Measurements from ENCODE around the gene CFAP299. TPM values are rescaled to one million over a fixed set of nuclear protein-coding genes. Genes with fewer than 3 reads are reported as not detected.

CFAP299 gene
- total RNA-seq, 1 donor from 2014 or later: 5.1 TPM

DNA sequence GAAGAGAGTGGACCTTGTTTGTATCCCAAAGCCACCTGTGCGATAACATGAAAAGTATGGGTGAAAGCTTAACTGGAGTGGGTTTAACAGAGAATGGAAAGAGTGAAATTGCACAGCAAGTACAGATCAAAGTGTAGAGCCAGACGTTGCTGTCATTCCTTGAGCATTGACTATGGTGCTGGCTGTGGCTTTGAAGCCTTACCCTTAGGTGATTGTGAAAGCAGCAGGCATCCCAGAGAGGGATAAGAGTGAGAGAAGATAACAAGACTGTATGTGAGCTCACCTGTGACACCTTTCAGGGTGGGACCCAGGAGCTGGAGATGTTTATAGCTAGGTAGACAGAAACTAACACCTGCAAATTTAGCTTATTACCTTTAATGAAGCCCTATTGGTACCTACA, 77.6 kb downstream of the CFAP299 start:
- H3K4me3 ChIP-seq: no peak overlapping the region
- ATAC-seq (no peak), DNase-seq (no peak)
- no peaks in the 10 kb centered on the region for H3K9me3 ChIP-seq
- no peaks in the 10 kb centered on the region for H3K4me1 ChIP-seq
- no peak overlapping the region for H3K27ac ChIP-seq
- TF ChIP-seq, protein P1, sequence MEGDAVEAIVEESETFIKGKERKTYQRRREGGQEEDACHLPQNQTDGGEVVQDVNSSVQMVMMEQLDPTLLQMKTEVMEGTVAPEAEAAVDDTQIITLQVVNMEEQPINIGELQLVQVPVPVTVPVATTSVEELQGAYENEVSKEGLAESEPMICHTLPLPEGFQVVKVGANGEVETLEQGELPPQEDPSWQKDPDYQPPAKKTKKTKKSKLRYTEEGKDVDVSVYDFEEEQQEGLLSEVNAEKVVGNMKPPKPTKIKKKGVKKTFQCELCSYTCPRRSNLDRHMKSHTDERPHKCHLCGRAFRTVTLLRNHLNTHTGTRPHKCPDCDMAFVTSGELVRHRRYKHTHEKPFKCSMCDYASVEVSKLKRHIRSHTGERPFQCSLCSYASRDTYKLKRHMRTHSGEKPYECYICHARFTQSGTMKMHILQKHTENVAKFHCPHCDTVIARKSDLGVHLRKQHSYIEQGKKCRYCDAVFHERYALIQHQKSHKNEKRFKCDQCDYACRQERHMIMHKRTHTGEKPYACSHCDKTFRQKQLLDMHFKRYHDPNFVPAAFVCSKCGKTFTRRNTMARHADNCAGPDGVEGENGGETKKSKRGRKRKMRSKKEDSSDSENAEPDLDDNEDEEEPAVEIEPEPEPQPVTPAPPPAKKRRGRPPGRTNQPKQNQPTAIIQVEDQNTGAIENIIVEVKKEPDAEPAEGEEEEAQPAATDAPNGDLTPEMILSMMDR (IDR thresholded peaks at IDR 0.05): no peak
- H3K36me3 ChIP-seq: no peaks in the 10 kb centered on the region
- intact Hi-C loops (cut with DNase I): no loop called here
- H3K27me3 ChIP-seq (ENCODE audit: low read depth): no peaks in the 10 kb centered on the region

DNA sequence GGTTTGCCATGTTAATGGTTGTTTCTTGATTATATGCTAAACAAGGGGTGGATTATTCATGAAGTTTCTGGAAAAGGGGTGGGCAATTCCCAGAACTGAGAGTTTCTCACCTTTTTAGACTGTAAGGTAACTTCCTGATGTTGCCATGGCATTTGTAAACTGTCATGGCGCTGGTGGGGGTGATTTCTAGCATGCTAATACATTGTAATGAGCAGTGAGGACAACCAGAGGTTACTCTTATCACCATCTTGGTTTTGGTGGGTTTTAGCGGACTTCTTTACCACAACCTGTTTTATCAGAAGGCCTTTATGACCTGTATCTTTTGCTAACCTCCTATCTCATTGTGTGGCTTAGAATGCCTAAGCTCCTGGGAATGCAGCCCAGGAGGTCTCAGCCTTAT, 81.5 kb downstream of the CFAP299 start:
- TF ChIP-seq, protein P1 (IDR thresholded peaks at IDR 0.05): no peak
- Histone ChIP-seq H3K27ac (no peak overlapping the region), H3K4me3 (no peak overlapping the region), H3K27me3 (ENCODE audit: low read depth) (no peaks in the 10 kb centered on the region), H3K36me3 (no peaks in the 10 kb centered on the region), H3K9me3 (no peaks in the 10 kb centered on the region), H3K4me1 (no peaks in the 10 kb centered on the region)
- DNase-seq: no peak
- no peak for ATAC-seq
- intact Hi-C loops (cut with DNase I): no loop called here

DNA sequence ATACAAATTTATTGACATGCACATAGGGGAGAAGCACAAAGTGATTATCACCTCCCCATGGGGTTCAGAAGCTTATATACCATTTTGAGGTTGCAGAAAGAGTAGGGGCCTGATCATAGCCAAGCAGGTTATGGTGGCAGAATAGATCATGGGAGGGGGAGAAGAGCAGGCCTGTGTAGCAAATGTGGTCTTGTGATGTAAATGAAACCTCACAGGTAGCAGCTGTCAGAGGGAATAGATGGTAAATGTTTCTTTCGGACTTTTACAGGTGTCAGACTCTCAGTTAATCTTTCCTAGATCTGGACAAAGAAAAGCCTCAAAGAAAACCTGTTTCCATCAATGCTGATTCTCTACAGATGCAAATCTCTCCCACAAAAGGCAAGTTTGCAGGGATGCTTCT, 84.4 kb downstream of the CFAP299 start:
- H3K27ac ChIP-seq: no peak overlapping the region
- DNase-seq (no peak), ATAC-seq (no peak)
- no peaks in the 10 kb centered on the region for H3K9me3 ChIP-seq
- no peaks in the 10 kb centered on the region for H3K27me3 ChIP-seq (ENCODE audit: low read depth)
- TF ChIP-seq, protein P1 (IDR thresholded peaks at IDR 0.05): no peak
- H3K4me1 ChIP-seq: no peaks in the 10 kb centered on the region
- H3K36me3 ChIP-seq: no peaks in the 10 kb centered on the region
- H3K4me3 ChIP-seq: no peak overlapping the region
- intact Hi-C loops (cut with DNase I): no loop called here

DNA sequence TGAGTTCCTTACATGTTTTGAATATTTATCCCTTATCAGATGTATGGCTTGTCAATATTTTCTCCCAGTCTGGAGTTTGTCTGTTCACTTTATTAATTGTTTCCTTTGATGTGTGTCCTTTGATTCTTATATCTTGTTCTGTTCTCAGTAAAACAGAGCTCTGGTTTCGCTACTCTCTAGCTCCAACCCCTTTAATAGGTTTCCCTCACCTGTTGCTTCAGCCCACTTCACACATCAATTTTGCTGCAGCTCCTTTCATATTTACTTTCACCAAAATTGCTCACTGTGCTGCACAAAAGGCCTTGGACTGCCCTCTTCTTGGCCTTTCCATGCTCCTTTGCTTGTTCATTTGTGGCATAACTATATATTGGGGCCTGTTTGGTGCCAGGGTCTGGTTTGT, 85.1 kb downstream of the CFAP299 start:
- no peaks in the 10 kb centered on the region for H3K9me3 ChIP-seq
- no peak for ATAC-seq
- DNase-seq: no peak

DNA sequence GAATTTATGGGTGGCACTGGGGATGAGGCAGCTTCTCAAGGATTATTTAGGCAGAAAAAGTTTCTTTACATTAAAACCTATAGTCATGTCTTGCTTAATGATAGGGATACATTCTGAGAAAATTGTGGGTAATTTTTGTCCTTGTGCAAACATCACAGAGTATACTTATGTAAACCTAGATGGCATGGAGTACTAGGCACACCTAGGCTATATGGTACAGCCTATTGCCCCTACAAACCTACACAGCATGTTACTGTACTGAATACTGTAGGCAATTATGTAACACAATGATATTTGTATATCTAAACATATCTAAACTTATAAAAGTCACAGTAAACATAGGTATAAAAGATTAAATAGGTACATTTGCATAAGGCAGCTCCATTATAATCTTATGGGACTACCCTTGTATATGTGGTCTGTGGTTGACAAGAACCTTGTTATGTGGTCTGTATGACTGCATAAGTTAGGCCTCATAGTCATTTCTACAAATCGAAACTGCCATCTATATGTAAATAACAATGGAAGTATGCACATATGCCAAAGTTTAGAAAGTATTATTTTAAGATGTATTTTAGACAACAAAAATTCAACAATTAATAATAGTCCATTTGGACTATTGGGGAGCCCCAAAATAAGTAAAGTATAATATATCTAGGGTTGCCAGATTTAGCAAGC, 87.3 kb downstream of the CFAP299 start:
- Histone ChIP-seq H3K4me3 (no peak overlapping the region), H3K9me3 (no peaks in the 10 kb centered on the region), H3K27ac (no peak overlapping the region), H3K27me3 (ENCODE audit: low read depth) (no peaks in the 10 kb centered on the region), H3K36me3 (no peaks in the 10 kb centered on the region), H3K4me1 (no peaks in the 10 kb centered on the region)
- DNase-seq: no peak
- intact Hi-C loops (cut with DNase I): no loop called here
- TF ChIP-seq, protein P1 (IDR thresholded peaks at IDR 0.05): no peak
- ATAC-seq: no peak

More for the DNA sequence above, 85.1 kb downstream of the CFAP299 start:
- no peaks in the 10 kb centered on the region for H3K27me3 ChIP-seq (ENCODE audit: low read depth)
- no peaks in the 10 kb centered on the region for H3K4me1 ChIP-seq
- no peaks in the 10 kb centered on the region for H3K36me3 ChIP-seq
- no peak overlapping the region for H3K27ac ChIP-seq
- H3K4me3 ChIP-seq: no peak overlapping the region
- TF ChIP-seq, protein P1 (IDR thresholded peaks at IDR 0.05): no peak
- intact Hi-C loops (cut with DNase I): no loop called here
